ENCODE results near the gene TRIM37.

GRCh38 chr17:58982626-58983025, 124.1 kb downstream of the TRIM37 start:
- TF ChIP-seq CTCF (optimal IDR thresholded peaks at IDR 0.05 in 1 of 3, IDR thresholded peaks at IDR 0.05 in 1 of 3, conservative IDR thresholded peaks at IDR 0.05 in 1 of 3; ENCODE audit: extremely low read depth in 1 of 3, insufficient read depth in 2 of 3, low read length in 3 of 3) (no peak), EZH2 (IDR thresholded peaks at IDR 0.05; ENCODE audit: low read length) (no peak)

All from keratinocyte (primary cell).